Thyroid gland (tissue), 4 donors: ENCODE data around the gene MIER2.

Source experiments
- POLR2A ChIP-seq, 2 donors: fragments of 450-650 bp; IDR thresholded peaks; one replicate each; pipeline ENCODE4 v1.6.1; 2017; ENCODE audit warnings: antibody characterized with exemption in 2 of 2, mild to moderate bottlenecking in 2 of 2, moderate library complexity in 1 of 2
- TF ChIP-seq, protein P1 (sequence below), 6 experiments: fragments of 200-600 bp in 3 of 6; fragments of 450-650 bp in 3 of 6; sonication (generic) in 3 of 6; IDR thresholded peaks; one replicate each; pipeline ENCODE4 v1.5.1; 2016 to 2019; ENCODE audit warnings: antibody characterized with exemption in 6 of 6, mild to moderate bottlenecking in 2 of 6, inconsistent platforms in 1 of 6, moderate library complexity in 1 of 6

GRCh38 chr19:327291-328024 lies 17.1 kb downstream of the MIER2 start:
- TF ChIP-seq, protein P1, sequence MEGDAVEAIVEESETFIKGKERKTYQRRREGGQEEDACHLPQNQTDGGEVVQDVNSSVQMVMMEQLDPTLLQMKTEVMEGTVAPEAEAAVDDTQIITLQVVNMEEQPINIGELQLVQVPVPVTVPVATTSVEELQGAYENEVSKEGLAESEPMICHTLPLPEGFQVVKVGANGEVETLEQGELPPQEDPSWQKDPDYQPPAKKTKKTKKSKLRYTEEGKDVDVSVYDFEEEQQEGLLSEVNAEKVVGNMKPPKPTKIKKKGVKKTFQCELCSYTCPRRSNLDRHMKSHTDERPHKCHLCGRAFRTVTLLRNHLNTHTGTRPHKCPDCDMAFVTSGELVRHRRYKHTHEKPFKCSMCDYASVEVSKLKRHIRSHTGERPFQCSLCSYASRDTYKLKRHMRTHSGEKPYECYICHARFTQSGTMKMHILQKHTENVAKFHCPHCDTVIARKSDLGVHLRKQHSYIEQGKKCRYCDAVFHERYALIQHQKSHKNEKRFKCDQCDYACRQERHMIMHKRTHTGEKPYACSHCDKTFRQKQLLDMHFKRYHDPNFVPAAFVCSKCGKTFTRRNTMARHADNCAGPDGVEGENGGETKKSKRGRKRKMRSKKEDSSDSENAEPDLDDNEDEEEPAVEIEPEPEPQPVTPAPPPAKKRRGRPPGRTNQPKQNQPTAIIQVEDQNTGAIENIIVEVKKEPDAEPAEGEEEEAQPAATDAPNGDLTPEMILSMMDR (IDR thresholded peaks at IDR 0.05) = no peak
- TF ChIP-seq POLR2A (IDR thresholded peaks at IDR 0.05) = no peak
